HG03469 (cell line): ENCODE measurements around the gene STOML2.
"Not testable (repeated sequence)": the region's sequence is repeated elsewhere in the genome, so short reads cannot be mapped to it uniquely, and the experiment has no call there.

Experiments used
- ATAC-seq: cut with Tn5 transposase; IDR thresholded peaks from one replicate; pipeline ENCODE4 v1.9.1; 2021; ENCODE audit warnings: mild to moderate bottlenecking, moderate library complexity, moderate number of reproducible peaks; ENCODE audit not compliant: unreplicated experiment

Gene STOML2, protein sequence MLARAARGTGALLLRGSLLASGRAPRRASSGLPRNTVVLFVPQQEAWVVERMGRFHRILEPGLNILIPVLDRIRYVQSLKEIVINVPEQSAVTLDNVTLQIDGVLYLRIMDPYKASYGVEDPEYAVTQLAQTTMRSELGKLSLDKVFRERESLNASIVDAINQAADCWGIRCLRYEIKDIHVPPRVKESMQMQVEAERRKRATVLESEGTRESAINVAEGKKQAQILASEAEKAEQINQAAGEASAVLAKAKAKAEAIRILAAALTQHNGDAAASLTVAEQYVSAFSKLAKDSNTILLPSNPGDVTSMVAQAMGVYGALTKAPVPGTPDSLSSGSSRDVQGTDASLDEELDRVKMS

DNA sequence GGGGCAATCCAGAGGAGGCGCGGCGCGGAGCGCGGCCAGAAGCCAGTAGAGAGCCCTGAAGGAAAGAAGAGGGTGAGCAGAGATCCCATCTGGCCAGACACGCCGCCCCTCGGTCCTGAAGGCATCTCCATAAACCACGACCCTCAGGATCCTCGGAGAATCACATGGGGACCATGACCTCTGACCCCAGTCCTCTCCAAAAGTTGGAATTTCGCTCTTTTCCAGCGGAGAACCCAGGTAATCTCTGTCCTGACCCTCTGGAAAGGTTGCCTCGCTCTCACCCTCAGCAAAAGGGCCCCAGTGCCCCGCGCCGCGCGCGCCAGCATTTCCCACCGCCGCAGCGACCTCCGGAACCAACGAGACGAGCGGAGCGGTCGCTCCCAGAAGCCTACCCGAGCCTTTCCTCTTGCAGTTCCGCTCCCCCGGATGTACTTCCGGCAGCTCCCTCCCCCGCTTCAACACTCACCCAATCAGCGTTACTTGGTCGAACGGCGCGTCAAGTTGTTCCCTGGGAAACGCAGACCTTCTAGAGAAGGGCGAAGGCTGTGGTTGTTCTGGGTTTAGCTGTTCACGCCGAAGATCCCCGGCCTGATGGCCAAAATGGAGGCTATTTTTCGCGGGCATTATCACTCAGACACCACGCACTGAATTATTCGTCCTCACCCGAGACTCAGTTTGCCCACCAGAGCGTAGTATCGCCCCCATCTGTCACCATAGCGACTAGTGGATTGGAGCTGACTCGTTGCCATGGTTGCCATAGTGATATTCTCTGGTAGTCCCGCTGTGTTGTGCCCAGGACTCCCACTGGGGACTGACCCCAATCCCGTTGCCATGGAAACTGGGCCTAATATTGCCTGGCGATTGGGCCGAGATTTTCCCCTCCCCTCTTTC, at the start of gene STOML2:
Gene STOML2 (minus strand): TSS at position 363 of the 891 bp plus-strand sequence. CDS start 37 bp downstream, at position 326.
- peak; percentile 93 for ATAC-seq

DNA sequence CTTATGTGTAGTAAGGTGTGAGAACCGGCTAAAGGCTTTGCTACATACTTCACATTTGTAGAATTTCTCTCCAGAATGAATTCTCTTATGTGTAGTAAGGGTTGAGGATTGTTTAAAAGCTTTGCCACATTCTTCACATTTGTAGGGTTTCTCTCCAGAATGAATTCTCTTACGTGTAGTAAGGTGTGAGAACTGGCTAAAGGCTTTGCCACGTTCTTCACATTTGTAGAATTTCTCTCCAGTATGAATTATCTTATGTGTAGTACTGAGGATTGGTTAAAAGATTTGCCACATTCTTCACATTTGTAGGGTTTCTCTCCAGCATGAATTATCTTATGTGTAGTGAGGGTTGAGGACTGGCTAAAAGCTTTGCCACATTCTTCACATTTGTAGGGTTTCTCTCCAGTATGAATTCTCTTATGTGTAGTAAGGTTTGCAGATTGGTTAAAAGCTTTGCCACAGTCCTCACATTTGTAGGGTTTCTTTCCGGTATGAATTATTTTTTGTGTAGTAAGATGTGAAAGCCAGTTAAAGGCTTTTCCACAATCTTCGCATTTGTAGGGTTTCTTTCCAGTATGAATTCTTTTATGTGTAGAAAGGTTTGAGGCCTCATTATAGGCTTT, 45.1 kb upstream of the STOML2 start:
- ATAC-seq, result not testable (repeated sequence)

DNA sequence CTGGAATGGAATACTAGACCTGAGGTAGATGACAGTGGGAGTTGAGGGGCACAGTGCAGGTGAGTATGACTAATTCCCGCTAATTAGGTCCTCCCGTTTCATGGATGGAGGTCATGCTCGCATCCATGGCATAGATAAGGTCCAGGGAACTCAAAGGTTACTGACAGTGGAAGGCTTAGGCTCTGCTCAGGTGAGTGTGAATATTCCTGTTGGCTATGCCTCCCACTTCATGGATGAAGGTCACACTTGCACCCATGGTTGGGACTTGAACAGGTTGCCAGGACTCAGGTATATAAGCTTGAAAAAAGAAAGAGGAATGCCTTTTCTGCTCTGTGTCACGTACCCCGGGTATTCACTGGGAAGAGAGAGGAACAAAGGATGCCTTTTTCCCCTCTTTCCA, 39.1 kb upstream of the STOML2 start:
- ATAC-seq, result no peak

DNA sequence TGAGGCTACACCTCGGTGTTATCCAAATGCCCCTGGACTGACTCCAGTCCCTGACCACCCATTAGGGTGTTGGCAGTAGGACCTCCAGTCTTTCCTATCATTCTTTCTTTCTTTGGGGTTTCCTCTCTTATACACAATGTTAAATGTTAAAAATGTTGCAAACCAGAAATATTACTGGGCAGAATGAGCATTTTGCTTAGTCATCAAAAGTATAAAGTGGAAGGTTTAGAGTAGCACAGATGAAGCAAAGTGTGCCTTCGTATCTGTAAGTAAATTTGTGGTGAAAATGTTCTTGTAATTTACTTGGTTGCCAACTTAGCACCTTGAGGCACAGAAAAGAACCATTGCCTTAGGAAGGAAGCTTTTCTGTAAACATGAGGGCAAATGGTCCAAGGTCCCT, 37.2 kb upstream of the STOML2 start:
- no peak for ATAC-seq

DNA sequence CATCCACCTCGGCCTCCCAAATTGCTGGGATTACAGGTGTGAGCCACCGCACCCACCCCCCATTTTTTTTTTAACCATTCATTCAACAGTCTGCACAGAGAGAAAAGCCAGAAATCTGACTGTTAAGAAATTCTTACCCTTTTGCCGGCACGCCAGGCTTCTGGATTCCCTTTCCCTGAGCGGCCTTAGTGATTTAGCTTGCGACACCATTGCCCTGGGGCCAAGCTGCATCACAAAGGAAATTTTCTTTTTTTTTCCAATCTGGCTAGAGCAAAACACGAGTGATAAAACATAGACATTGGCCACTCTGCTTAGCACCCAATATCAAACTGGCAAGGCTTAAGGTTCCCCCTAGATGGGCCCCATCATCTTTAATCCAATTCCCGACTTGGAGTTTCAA, 33.9 kb upstream of the STOML2 start:
- no peak for ATAC-seq

DNA sequence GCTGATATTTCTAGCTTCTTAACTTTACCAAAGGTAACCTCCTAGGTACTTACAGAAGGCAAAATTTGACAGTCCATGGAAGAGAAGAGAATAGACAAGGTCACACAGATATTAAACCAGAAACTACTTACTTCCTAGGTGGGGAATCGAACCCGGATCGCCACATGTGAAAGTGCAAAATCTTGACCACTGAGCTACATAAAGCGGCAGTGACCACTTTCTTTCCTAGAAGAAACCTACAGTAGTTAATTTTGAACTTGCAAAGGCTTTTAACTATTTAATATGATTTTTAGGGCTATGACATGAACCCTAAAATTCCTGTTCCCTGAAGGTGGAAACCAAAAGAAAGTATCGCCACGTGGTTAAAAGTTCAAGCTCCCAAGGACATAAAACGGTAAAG, 33.1 kb upstream of the STOML2 start:
- ATAC-seq, result no peak

DNA sequence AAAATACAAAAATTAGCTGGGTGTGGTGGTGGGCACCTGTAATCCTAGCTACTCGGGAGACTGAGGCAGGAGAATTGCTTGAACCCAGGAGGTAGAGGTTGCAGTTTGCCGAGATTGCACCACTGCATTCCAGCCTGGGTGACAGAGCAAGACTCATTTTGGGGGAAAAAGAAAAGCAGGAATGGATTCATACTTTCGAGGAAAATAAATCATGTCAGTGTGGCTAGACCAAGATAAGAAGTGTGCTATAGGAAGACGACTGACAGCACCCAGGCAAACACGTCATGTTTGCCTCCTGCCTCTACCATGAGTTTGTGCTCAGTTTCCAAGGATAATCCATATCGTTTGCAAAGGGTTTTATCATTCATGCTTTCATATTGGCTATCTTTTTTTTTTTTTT, 32.0 kb upstream of the STOML2 start:
- ATAC-seq, result no peak

DNA sequence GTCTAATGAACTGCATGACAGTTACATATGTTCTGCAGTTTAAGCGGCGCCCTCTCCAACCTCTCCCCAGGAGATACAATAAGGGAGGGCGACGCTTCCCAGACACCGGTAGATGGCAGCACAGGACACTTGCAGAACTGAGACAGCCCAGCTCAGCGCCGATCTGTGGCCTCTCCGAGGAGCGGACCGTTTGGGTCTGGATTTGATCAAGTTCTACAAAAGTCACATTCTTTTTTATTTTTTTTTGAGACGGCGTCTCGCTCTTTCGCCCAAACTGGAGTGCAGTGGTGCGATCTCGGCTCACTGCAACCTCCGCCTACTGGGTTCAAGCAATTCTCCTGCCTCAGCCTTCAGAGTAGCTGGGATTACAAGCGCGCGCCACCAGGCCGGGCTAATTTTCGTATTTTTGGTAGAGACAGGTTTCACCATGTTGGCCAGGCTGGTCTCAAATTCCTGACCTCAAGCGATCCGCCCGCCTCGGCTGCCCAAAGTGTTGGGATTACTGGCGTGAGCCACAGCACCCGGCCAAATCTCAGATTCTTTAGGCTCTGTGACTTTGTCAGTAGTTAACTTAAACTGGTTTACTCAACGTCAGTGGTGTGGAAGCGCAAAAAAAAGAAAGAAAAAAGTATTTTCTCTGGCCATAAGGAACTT, 14.1 kb upstream of the STOML2 start:
- peak; percentile 44 for ATAC-seq

DNA sequence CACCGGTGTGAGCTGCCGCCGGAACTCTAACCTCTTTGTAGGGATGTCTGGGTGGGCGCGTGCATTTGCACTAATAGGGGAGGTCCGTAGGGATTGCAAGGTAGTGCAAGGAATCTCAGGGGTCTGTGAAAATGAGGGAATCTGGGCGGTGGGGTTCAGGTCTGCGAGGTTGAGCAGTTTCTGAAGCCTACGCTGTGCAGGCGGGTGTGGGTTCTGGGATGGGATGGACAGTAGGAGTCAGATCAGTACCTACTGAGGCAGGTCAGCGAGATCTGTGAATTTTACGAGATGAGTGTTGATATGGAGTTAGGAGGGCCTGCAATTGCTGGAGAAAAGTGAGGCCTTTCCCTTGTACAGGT, 13.6 kb upstream of the STOML2 start:
- ATAC-seq, result no peak

DNA sequence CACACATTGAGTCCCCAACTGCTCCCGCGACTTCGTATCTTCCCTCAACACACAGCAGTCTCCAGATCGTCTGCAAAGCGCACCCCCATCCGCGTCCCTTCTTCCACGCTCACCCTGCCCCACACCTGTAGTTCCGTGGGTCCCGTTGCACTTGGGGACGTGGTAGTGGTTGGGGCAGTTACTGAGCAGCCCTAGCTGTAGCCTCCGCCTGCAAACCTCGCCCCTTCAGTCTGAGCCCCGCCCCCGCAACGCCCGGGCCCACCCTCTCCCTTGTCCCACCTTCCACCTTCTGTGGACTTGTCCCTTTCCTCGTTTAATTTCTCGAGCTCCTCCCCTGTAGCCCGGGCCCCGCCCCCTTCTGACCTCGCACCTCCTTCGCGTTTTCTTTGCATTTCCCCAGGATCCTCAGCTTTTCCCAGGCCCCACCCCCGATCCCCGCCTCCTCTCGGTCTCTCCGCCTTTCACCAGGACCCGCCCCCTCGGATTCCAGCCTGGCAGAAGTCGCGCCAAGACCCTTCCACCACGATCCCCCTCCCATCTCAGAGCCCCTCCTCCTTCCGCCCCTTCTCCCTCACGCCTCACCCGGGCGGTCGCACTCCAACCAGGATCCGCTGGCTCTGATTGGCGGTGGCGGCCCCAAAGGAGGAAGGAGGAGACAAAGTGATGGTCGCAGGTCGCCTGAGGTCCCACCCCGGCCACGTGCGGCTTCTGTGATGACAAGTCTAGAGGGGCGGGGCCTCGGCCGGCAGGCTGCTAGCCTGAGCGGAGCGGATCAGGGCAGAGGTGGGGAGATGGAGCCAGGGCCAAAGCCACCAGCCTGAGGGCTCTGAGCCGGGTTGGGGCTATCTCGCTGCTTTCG, 13.0 kb upstream of the STOML2 start, which contains the start of gene ATOSB:
Gene ATOSB (minus strand): TSS at position 183 of the 859 bp plus-strand sequence. CDS start 7,588 bp downstream, outside the sequence.
- ATAC-seq, result peak; percentile 36

DNA sequence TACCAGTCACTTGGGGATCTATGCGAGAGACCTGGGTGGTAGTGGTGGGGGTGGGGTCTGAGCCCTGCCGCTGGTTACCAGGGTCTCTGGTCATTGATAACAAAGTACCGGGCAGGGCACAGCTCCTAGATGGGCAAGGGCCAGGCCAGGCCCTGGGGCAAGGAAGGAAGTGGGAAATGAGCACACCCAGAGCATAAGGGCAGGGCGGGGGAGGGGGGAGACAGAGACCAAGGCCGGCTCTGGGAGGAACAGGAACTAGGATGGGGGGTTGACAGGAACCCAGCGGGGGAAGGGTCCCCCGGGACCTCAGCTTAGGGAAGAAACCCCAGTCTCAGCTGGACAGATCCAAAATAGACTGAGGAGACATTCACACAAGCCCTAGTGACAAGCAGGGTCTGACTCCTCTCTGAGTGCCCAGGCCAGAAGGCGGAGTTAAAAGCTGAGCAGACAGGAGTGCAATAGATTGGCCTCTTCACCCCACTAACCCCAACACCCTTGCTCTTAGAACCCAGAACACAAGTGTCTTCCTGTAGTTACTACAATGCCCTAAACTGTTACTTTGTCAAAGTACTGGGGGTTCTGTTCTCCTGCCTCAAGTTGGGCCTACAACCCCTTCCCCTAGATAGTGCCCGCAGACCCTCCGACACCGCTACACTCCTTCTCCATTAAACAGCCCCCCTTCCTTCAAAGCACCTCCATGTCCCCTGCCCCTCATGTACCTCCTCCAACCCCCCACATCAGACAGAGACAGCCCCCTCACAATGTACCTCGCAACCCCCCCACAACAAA, 12.1 kb upstream of the STOML2 start:
- ATAC-seq, result no peak

DNA sequence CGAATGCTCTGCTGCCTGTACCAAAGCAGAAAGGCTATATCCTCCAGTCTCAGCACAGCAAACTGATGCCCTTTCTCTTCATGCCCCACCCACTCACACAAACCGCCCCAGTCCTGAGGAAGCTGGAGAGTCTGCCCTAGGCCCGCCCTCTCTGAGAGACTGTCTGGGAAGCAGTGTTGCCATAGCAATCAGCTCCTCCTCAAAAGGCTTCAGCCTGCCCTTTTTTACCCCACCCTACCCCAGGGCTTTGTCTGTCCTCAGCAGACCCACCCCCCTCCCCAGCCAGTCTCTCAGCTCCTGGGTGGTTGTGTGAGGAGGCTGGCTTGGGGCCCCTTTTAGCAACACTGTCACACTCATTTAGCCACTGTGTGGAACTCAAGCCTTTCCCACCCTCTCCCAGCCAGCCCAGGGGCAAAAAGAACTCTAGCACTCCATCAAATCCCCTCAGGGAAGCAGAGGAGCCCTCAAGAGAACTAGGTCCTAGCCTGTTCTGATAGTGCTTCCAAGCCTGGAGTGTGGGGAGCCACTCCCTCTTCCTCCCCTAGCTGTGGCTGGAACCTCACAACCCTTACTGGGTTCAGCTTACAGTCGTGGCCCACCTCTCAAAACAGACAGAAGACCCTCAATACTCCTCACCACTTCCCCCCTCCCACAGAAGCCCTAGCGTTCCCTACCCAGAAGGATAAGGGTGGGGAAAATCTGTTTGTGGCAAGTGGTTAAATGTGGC, 11.3 kb upstream of the STOML2 start:
- no peak for ATAC-seq

DNA sequence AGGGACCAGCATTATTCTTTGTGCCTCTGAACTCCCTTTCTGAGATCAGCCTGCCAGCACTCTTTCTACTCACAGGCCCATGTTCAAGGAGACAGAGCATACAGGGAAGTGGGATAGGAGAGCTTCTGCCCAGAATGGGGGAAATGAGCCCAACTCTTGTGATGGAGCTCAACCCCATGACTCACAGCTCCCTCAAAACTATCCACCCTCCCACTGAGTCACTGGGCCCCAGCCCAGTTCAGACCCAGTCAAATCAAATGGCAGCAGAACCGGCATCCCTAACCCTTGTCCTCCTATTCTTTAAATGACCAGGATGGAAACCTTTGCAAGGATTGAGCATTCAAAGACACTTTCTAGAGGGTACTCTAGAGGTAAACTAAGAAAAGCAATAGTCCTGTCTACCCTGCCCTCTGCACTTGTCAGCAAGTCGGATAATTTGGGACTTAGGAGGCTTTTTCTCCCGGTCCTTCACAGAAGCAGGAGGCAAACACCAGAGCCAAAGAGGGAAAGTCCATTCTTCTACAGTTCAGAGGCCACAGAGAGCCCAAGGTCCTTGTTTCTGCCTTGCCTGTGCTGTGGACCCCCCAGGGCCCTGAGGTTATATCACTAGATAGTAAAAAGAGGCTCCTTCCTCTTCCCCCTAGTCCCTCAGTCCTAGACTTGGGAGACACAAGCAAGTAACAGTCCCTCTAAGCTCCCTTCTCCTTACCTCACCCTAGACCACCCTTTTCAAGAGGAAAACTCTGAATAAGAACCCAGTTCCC, 9.5 kb upstream of the STOML2 start:
- no peak for ATAC-seq

DNA sequence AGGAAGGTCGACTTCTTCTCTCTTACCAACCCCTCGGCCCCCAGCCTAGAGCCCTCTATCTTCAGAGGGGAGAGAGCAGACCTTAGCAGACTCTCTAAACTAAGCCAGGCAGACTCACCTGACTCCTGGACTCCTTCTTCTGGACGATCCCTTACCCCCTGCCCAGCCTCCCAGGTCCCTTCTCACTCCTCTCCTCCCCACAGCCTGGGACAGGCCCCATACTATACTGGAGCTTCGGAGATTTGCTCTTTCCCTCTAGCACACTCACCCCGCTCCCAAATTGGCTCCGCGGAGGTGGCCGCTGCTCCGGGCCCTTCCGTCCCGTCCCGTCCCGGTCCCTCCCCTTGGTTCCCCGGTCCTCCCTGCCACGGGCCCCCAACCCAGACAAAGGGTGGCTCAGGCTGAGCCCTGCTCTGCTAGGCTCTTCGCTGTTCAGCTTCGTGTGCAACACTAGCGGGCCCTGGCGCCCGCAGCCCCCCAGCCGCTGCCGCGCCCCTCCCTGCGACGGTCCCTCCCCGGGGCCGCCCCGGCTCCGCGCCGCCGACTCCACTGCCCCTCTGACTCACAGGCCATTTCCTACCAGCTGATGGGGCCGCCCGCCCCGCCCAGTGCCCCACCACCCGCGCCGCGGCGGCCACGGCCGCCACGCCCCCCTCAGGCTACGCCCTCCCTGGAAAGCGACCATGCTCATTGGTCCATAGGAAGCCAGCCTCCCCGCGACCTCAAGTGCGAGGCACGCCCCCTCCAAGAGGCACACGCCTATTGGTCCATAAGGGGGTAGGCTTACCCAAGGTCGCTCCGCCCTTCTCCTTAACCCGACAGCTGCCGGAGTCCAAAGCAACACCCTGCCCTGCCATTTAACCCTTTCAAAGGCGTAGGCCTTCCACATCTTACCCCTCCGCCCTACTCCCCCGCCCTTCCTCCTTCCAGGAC, 8.3 kb upstream of the STOML2 start:
- peak; percentile 48 for ATAC-seq

DNA sequence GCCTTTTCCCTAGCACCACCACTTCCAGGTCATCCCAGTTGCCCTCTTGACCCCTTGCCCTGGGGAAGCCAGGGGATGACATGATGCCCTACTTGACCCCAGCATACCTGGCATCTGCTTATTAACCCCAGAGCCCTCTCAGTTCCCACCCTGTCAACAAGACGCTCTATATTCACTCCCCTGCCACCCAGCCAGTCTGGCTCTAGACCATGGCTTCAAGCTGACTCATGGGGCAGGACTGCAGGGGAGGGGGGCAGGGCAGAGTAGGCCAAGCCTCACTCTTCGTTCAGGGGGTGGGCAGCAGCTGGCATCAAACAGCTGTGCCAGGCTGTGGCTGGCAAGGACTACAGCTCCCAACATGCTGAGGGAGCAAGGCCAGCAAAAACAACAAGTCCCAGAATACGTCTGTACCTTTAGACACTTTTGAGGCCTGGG, 7.4 kb upstream of the STOML2 start:
- no peak for ATAC-seq

DNA sequence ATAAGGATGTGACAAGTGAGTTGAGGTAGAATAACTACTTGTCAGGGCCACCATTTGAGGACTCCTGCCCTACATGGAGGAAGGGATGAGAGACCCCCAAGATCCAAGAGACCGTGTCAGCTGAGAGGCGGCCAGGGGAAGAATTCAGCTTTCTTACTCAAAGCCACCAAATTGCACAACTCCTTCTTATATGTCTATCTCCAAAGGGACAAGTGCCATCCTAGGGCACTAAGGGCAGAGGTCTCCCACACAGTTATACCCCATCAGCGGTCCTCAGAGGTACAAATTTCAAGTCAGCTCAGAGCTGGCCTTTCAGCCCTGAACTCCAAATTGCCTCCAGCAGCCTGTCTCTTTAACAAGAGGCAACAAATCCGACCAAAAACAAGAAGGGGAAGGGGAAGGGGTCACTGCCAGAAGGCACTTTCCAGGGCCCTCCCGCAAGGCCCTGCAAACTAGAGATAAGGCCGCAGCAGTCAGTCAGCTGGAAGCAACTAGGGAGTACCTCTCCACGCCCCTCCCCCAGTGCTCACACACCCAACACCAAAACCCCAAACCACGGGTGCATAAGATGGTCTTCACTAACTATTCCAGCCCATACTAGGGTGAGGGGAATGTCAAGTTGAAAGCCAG, 6.1 kb upstream of the STOML2 start:
- ATAC-seq, result no peak
